A673 (cell line): ENCODE measurements around the gene NCOA7. TPM values are rescaled to one million over a fixed set of nuclear protein-coding genes. Genes with fewer than 3 reads are reported as not detected.

Source experiments
- BruUV-seq: library from RNA; stranded (reverse); fragments of 400-500 nt; replicated peaks from 2 replicates; lab custom pipeline; 2021; lab: Mats Ljungman, UMichigan
- CTCF ChIA-PET: fragments of 300-600 bp; sonication (Branson Sonifier 250); formaldehyde crosslinking; loops from one replicate; lab custom pipeline; 2022; ENCODE audit warnings: antibody characterized with exemption; lab: Charles Lee
- POLR2A ChIA-PET: fragments of 300-600 bp; sonication (Branson Sonifier 250); formaldehyde crosslinking; loops from one replicate; lab custom pipeline; 2022; ENCODE audit warnings: antibody characterized with exemption; ENCODE audit not compliant: low non-redundant PET; lab: Charles Lee
- DNase-seq: peaks from one replicate; pipeline ENCODE4 v3.0.0-alpha.2; 2015; ENCODE audit warnings: low spot score
- H3K27ac ChIP-seq: fragments of 200-600 bp; sonication (generic); 2 replicates; pipeline ENCODE4 v1.5.1; 2016; ENCODE audit warnings: mixed run types, low read depth, mild to moderate bottlenecking, mixed read lengths, antibody characterized with exemption, low read length; ENCODE audit not compliant: poor library complexity, severe bottlenecking
- H3K27me3 ChIP-seq: fragments of 200-600 bp; sonication (generic); replicated peaks from 2 replicates; pipeline ENCODE4 v1.6.1; 2017; ENCODE audit warnings: mixed run types, low read depth, mild to moderate bottlenecking, mixed read lengths, antibody characterized with exemption, low read length; ENCODE audit not compliant: insufficient read depth, poor library complexity
- H3K36me3 ChIP-seq: fragments of 200-600 bp; sonication (generic); 2 replicates; pipeline ENCODE4 v1.6.1; 2016; ENCODE audit warnings: mixed run types, mild to moderate bottlenecking, mixed read lengths, antibody characterized with exemption, low read length; ENCODE audit not compliant: insufficient read depth, poor library complexity, severe bottlenecking
- H3K4me1 ChIP-seq: fragments of 200-600 bp; sonication (generic); 2 replicates; pipeline ENCODE4 v1.6.1; 2017; ENCODE audit warnings: mixed run types, mild to moderate bottlenecking, mixed read lengths, antibody characterized with exemption, low read length; ENCODE audit not compliant: insufficient read depth, poor library complexity, severe bottlenecking
- H3K4me3 ChIP-seq: fragments of 200-600 bp; sonication (generic); 2 replicates; pipeline ENCODE4 v1.5.1; 2016; ENCODE audit warnings: low read depth, mixed run types, mild to moderate bottlenecking, mixed read lengths, low read length; ENCODE audit not compliant: poor library complexity, severe bottlenecking
- H3K9me3 ChIP-seq: fragments of 200-600 bp; sonication (generic); 2 replicates; pipeline ENCODE4 v1.6.1; 2016; ENCODE audit warnings: mixed run types, low read depth, mild to moderate bottlenecking, mixed read lengths, antibody characterized with exemption, low read length; ENCODE audit not compliant: poor library complexity, severe bottlenecking
- EZH2 ChIP-seq: fragments of 200-600 bp; sonication (generic); IDR thresholded peaks from 2 replicates; pipeline ENCODE4 v1.6.1; 2017; ENCODE audit warnings: borderline replicate concordance, low read depth, mild to moderate bottlenecking, mixed read lengths, antibody characterized with exemption, low read length; ENCODE audit not compliant: poor library complexity, severe bottlenecking
- intact Hi-C: fragments of 100-400 bp; cut with micrococcal nuclease; formaldehyde crosslinking; loops from one replicate; pipeline ENCODE4 v1.10.0; 2022; ENCODE audit not compliant: unreplicated experiment
- total RNA-seq: library from RNA; stranded (reverse); gene quantifications from 2 replicates; pipeline ENCODE4 v1.2.3, GENCODE V29; 2021
- TF ChIP-seq, protein P1 (sequence below): fragments of 300-800, 200-600 bp; sonication (generic); conservative IDR thresholded peaks from 2 replicates; pipeline ENCODE4 v1.5.1; 2017; ENCODE audit warnings: low read depth, mild to moderate bottlenecking, antibody characterized with exemption, low read length, moderate library complexity, mixed read lengths

The NCOA7 gene
- total RNA-seq, 1 experiment from 2014 or later = 33.5 TPM

DNA sequence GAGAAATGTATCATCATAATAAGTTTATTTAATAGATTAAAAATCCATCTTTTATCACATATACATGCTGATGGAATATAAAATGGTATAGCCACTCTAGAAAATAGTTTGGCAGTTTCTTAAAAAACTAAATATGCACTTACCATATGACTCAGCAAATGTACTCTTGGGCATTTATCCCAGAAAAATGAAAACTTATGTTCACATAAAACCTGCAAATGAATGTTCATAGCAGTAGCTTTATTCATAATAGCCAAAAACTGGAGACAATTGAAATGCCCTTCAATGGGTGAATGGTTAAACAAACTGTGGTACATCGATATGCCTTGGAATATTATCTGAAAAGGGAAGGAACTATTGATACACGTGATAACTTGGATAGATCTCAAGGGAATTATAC is 6.4 kb upstream of the NCOA7 start:
- H3K4me1 ChIP-seq = peaks cover 34% of the 10 kb centered on the region
- POLR2A ChIA-PET = interaction anchor here (0.6 kb wide), 1 partner anchor 1331 kb away, joined by 3 read pairs; no protein-coding TSS in a partner anchor
- intact Hi-C loops = loop anchor here (10.0 kb wide), 1 partner anchor 560 kb away; the partner anchor contains the start of gene CENPW
- H3K27ac ChIP-seq = peak overlapping the region; percentile 32
- H3K27me3 ChIP-seq = no peaks in the 10 kb centered on the region
- TF ChIP-seq, protein P1, sequence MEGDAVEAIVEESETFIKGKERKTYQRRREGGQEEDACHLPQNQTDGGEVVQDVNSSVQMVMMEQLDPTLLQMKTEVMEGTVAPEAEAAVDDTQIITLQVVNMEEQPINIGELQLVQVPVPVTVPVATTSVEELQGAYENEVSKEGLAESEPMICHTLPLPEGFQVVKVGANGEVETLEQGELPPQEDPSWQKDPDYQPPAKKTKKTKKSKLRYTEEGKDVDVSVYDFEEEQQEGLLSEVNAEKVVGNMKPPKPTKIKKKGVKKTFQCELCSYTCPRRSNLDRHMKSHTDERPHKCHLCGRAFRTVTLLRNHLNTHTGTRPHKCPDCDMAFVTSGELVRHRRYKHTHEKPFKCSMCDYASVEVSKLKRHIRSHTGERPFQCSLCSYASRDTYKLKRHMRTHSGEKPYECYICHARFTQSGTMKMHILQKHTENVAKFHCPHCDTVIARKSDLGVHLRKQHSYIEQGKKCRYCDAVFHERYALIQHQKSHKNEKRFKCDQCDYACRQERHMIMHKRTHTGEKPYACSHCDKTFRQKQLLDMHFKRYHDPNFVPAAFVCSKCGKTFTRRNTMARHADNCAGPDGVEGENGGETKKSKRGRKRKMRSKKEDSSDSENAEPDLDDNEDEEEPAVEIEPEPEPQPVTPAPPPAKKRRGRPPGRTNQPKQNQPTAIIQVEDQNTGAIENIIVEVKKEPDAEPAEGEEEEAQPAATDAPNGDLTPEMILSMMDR = no peak
- TF ChIP-seq EZH2 = no peak
- CTCF ChIA-PET = no interaction called here
- H3K36me3 ChIP-seq = no peaks in the 10 kb centered on the region
- no peak overlapping the region for H3K4me3 ChIP-seq
- no TSS peak for BruUV-seq
- no peak for DNase-seq
- H3K9me3 ChIP-seq = no peaks in the 10 kb centered on the region

DNA sequence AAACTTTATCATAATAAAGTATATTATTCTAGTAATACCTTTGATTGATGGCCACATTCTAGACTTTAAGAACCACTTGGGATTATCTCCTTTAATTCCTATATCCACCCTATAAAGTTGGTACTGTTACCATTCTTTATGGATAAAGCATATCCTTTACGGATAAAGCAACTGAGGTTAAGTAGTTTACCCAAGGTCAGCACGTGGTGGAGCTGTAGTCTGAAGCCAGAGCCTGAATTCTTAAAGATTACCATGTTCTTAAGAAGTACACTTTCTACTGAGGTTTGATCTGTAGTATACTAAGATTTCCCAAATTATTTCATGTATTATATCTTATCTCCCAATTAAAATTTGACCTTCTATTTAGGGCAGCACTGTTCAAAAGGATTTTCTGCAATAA is 3.0 kb upstream of the NCOA7 start:
- intact Hi-C loops = loop anchor here (2.0 to 10.0 kb wide), 2 partner anchors 169 to 557 kb away; partner anchors contain the start of genes CENPW and HINT3
- no peak for TF ChIP-seq EZH2
- TF ChIP-seq, protein P1 = peak; percentile 44; the same call in 1 of the 2 replicates
- CTCF ChIA-PET = interaction anchor here (0.6 kb wide), 1 partner anchor 1330 kb away, joined by 5 read pairs; no protein-coding TSS in a partner anchor
- Histone ChIP-seq H3K27me3 (no peaks in the 10 kb centered on the region), H3K36me3 (no peaks in the 10 kb centered on the region), H3K9me3 (no peaks in the 10 kb centered on the region), H3K27ac (peak overlapping the region; percentile 97), H3K4me1 (peaks cover 49% of the 10 kb centered on the region), H3K4me3 (no peak overlapping the region)
- no TSS peak for BruUV-seq
- POLR2A ChIA-PET = no interaction called here
- DNase-seq = no peak

DNA sequence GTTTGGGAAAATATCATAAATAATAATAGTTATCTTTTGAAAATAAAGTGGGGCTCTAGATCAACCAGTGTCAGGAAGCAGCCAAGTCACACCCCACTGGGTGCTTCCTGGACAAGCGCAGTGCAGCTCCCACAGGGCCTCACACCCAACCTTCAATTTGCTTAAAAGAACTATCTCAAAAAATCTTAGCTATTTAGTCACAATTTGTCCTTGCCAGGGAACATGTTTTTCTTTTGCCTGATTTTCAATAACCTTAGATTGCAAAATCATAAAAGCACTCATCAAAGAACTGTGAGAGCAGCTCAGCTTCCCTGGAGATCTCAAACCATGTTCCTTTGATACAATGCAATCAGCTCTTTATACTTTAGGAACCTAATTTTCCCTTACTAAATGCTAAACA is 1.6 kb upstream of the NCOA7 start:
- DNase-seq = peak; percentile 63
- H3K9me3 ChIP-seq = no peaks in the 10 kb centered on the region
- ChIA-PET POLR2A (interaction anchor here (2.3 kb wide), 1 partner anchor 8 kb away, joined by 10 read pairs; no protein-coding TSS in a partner anchor), CTCF (interaction anchor here (0.8 to 3.6 kb wide), 3 partner anchors 8 to 185 kb away, joined by 3 to 16 read pairs (median 15); partner anchors contain the start of gene HINT3)
- peaks cover 55% of the 10 kb centered on the region for H3K4me1 ChIP-seq
- intact Hi-C loops = loop anchor here (2.0 to 10.0 kb wide), 2 partner anchors 168 to 556 kb away; partner anchors contain the start of genes CENPW and HINT3
- H3K36me3 ChIP-seq = no peaks in the 10 kb centered on the region
- BruUV-seq = TSS peak; percentile 71
- H3K4me3 ChIP-seq = peak overlapping the region; percentile 95
- H3K27me3 ChIP-seq = no peaks in the 10 kb centered on the region
- TF ChIP-seq, protein P1 = no peak
- no peak for TF ChIP-seq EZH2
- peak overlapping the region; percentile 97 for H3K27ac ChIP-seq
